ENCODE measurements around the gene GPR87.

GPR87 gene

DNA sequence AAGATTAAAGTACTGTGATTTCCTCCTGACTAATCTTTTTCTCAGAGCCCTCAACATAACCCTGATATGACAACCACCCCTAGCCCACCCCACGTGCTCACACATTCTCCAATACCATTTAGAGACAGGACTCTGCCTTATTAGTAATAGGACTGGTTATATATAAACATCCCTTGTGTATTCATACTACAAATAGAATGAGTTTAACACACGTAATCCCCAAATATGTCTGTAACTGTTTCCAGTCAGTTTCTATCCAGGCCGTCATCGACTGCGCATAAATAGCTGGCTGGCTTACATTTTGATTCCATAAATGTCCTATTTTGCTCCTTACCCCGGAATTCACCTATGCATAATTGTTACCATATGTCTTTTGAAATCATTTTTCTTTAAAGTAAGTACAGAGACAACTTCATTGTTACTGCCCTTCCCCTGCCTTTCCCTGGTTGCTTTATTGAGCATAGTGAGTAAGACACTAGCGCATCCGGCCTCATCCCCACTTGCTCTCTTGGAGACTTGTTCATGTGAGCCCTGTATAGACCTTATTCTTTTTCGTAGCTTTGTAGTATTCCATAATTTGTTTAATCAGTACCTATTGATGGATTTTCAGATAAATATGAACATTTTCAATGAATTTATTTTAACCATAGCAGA, 34.8 kb downstream of the GPR87 start:
- no peak for DNase-seq (ENCODE audit: low spot score)

- no peak for DNase-seq (ENCODE audit: low spot score)
These were observed 38.4 kb downstream of the GPR87 start, which contains the start of gene P2RY14 for GRCh38 chr3:151278230-151278629. P2RY14 (minus strand) TSS chr3:151278542; CDS start chr3:151214316, 64,226 bp downstream.

GRCh38 chr3:151276687-151277042, 40.0 kb downstream of the GPR87 start:
- no peak for DNase-seq (ENCODE audit: low spot score)

DNA sequence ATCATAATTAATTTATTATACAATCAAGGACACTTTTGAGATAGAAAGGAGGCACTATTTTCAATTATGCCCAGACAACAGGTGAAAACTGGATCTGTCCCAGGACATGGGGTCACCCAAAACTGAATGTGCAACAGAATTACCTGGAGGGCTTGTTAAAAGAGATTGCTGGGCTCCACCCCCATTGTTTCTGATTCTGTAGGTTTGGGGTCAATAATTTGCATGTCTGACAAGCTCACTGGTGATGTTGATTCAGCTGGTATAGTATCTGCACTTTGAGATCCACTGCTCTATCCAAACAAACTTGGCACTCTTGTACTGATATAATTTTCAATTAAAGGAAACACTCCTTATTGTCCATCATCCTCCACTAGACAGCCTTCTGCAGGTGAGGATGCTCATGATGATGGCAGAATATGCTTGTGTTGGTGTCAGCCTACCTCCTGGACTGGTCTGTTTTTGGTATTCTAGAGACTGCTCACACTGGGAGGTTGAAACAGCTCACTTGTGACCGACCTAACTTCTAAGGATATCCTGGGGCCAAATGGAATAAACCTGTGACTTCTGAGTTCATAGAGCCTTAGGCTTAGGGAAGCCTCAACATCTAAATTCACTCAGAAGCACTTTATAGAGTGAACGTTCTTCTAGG, 40.5 kb downstream of the GPR87 start:
- no peak for DNase-seq (ENCODE audit: low spot score)

DNA sequence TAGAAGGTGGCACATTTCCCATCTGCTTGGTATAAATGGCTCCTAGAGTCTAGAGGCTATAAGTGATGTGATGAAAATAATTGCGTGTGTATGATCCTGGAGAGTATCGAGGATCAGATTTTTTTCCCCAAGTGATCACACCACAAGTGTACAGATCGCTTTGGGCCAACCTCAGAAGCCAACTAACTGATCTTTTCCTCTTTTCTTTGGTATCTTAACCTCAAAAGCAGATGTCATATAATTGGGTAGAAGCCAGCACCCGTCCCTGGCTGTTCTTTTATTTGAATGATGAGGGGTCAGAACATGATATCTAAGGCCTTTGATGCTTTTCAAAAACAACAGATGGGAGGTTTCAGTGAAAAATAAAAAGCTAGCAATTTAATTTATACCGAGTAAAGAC, 41.5 kb downstream of the GPR87 start:
- DNase-seq (ENCODE audit: low spot score): no peak

DNA sequence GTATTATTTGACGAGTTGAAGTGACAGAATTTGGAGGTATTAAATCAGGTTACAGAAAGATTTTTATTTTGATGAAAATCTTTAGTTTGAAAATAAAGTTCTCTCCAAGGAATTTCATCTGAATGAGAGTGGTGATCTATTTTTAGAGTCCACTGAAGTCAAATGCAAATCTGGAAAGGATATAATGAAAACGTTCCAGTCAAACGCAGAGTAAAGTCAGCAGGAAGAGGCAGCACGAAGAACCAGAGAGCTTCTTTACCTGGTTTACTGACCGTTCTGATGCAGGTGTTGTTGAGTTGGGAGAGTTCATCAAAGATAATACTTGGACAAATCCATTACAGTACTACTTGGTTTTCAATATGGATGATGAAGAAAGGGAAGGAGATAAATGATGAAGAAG, 47.0 kb downstream of the GPR87 start:
- DNase-seq (ENCODE audit: low spot score): no peak

GRCh38 chr3:151268267-151269235, 48.1 kb downstream of the GPR87 start:
- no peak for DNase-seq (ENCODE audit: low spot score)

GRCh38 chr3:151267066-151267465, 49.6 kb downstream of the GPR87 start:
- no peak for DNase-seq (ENCODE audit: low spot score)

DNA sequence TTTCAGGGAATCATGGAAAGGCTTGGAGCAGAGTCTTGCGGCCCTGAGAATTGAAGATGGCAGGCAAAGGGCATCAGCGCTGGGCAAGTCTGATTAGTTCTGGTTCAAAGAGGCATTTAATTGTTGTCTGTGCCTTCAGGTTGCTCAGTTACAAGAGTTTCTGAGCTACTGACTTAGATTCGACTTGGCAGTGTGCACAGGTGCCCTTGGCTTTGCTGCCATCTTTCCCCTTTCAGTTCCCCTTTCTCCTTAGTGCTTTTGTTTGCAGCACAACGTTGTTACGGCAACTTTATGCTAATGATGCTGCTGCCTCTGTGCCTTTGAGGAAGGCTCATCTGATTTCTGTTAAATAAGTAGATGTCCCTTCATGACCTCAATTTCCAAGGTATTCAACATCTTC, 50.8 kb downstream of the GPR87 start:
- no peak for DNase-seq (ENCODE audit: low spot score)

GRCh38 chr3:151265166-151265565, 51.5 kb downstream of the GPR87 start:
- no peak for DNase-seq (ENCODE audit: low spot score)

GRCh38 chr3:151264605-151265004, 52.0 kb downstream of the GPR87 start:
- DNase-seq (ENCODE audit: low spot score): no peak

GRCh38 chr3:151262871-151263525, 53.6 kb downstream of the GPR87 start:
- DNase-seq (ENCODE audit: low spot score): no peak

DNA sequence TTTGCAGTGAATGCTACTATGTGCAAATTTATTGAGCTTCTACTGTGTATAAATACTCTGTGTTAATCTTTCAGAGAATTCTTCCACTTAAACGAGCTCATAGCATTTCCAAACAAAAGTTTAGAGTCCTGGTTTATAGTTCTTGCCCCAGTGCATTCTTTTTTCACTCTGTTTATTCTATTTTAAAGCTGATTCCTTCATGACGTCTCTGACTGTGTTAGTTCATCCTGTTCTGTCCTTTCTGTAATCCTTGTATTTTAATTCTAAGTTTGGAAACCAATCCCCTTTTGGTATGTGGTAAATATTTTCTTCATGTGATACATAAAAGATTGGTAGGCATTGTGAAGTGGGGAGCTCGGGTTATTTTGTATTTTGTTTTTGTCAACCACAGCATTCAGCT, 57.0 kb downstream of the GPR87 start:
- no peak for DNase-seq (ENCODE audit: low spot score)

DNA sequence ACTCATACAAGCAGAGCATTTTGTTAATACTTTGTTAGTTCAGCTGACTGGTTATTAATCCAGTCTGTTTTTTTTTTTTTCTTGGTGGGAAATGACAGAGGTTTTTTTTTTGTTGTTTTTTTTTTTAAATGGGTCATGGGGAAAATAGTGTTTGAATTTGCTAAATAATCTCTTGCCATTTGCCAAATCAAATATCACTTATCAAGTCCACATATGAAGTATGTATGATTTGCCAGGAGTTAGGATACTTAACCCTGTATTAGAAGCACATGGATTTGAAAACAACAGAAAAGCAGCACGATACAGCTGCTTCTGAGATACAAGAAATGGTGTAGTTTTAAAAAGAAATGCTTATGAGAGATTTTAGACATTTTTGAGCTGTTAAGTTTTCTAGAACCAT, 59.9 kb downstream of the GPR87 start:
- no peak for DNase-seq (ENCODE audit: low spot score)

DNA sequence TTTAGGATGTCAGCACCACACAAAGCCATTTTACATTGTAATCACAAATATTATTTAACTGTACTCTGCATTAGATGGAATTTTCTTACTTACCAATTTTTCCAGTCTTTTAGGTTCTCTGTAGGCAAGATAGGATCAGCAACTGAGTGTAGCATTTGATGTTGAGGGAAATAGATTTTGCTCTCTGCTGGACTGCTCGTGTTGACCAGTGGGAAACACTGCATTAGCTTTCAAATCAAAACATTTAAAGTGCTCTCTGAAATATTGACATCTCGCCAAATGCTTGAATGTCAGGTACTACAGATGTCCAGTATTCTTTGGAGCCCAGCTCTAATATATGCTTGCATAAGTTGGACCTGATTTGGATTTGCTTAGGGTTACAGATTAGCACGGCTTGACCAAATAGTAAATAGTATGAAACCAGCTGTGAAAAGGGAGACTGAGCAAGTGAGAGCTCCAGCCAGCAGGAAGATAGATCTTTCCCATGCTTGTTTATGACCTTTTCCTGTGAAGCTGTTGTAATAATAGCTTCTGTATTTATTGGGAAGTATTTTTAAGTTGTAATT, 67.8 kb downstream of the GPR87 start:
- DNase-seq (ENCODE audit: low spot score): no peak

Measured in COLO829 (cell line).